Ishikawa (cell line): ENCODE data around the gene DLL3.

Experiments
- EP300 ChIP-seq: IDR thresholded peaks from 2 replicates; pipeline ENCODE4 v1.6.1; 2012; ENCODE audit warnings: borderline replicate concordance
- FOXM1 ChIP-seq: IDR thresholded peaks from 2 replicates; pipeline ENCODE4 v1.6.1; 2012; ENCODE audit warnings: low read depth, borderline replicate concordance
- NFIC ChIP-seq: IDR thresholded peaks from 2 replicates; pipeline ENCODE4 v1.6.1; 2012
- RAD21 ChIP-seq: IDR thresholded peaks from 2 replicates; pipeline ENCODE4 v1.6.1; 2012; ENCODE audit warnings: low read depth
- REST ChIP-seq: IDR thresholded peaks from 2 replicates; pipeline ENCODE4 v1.6.1; 2012; ENCODE audit warnings: low read depth, mild to moderate bottlenecking

- no peak for TF ChIP-seq EP300
- TF ChIP-seq REST, result no peak
- TF ChIP-seq NFIC, result no peak
- TF ChIP-seq FOXM1, result no peak
- TF ChIP-seq RAD21, result no peak
Observed at GRCh38 chr19:39489756-39490155, 9.0 kb upstream of the DLL3 start.
